ENCODE results near the gene ABCC4. TPM values are rescaled to one million over a fixed set of nuclear protein-coding genes. Genes with fewer than 3 reads are reported as not detected.

The ABCC4 gene
- total and polyA plus RNA-seq, 2 of the 13 experiments (the other 11 are each of a cell fraction or from before 2014, with no cell fraction given), result 4.2 to 11.3 TPM

DNA sequence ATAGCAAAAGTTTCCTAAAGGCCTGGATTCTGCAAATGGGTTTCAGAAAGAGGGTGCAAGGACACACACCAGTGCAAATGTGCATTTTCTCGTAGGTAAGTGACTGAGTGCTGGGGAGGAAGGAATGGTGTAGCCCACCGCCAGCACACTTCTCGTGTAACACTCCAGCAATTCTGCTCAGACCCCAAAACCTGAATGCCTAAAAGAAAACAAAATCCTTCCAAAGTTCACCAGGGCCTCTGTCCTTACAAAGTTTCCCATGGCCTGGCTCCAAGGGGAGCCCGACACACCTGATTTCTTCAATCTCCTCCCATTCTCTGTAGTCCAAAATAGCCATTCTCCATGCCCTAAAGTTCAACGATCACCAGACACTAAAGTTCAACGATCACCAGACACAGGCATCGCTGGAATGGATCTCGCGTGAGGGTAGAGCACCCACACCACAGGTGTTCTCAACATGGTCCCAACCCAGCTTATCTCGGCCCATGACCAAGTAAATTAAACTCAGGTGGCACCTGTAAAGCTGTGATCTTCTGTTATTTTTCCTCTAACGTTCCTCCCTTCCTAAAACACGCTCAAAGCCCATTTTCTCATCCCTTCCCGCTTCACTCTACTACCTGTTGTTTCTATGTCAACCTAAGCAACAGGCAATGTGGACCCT lies 46.0 kb downstream of the ABCC4 start:
- no peaks in the 10 kb centered on the region for H3K36me3 ChIP-seq (replicated peaks in 1 of 2; ENCODE audit: control insufficient read depth in 1 of 2, insufficient read depth in 2 of 2, low read length in 2 of 2)
- WGBS (ENCODE audit: low lambda C conversion rate), result 90% methylated on average over 13 of the region's 13 CpGs
- ChIA-PET CTCF (ENCODE audit: low intra/inter-chr PET ratio, low total read pairs) (no interaction called here), POLR2A (no interaction called here)
- ATAC-seq, result no peak
- H3K9me3 ChIP-seq (ENCODE audit: low read length), result no peaks in the 10 kb centered on the region
- no peaks in the 10 kb centered on the region for H4K20me1 ChIP-seq (ENCODE audit: insufficient read depth, low read length)
- TF ChIP-seq, protein P1, sequence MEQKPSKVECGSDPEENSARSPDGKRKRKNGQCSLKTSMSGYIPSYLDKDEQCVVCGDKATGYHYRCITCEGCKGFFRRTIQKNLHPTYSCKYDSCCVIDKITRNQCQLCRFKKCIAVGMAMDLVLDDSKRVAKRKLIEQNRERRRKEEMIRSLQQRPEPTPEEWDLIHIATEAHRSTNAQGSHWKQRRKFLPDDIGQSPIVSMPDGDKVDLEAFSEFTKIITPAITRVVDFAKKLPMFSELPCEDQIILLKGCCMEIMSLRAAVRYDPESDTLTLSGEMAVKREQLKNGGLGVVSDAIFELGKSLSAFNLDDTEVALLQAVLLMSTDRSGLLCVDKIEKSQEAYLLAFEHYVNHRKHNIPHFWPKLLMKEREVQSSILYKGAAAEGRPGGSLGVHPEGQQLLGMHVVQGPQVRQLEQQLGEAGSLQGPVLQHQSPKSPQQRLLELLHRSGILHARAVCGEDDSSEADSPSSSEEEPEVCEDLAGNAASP (CRISPR knock-in tag; IDR thresholded peaks at IDR 0.05; ENCODE audit: borderline replicate concordance), result no peak
- TF ChIP-seq ZBTB38 (CRISPR knock-in tag; IDR thresholded peaks at IDR 0.05) (0 out of 2 replicates have a peak, but pooled peaks have one; percentile 37), HNF4A (CRISPR knock-in tag; IDR thresholded peaks at IDR 0.05) (peak; percentile 43), HDAC2 (CRISPR knock-in tag; IDR thresholded peaks at IDR 0.05) (no peak), ZBTB1 (CRISPR knock-in tag; IDR thresholded peaks at IDR 0.05; ENCODE audit: borderline replicate concordance) (no peak)
- TF ChIP-seq, protein P2, sequence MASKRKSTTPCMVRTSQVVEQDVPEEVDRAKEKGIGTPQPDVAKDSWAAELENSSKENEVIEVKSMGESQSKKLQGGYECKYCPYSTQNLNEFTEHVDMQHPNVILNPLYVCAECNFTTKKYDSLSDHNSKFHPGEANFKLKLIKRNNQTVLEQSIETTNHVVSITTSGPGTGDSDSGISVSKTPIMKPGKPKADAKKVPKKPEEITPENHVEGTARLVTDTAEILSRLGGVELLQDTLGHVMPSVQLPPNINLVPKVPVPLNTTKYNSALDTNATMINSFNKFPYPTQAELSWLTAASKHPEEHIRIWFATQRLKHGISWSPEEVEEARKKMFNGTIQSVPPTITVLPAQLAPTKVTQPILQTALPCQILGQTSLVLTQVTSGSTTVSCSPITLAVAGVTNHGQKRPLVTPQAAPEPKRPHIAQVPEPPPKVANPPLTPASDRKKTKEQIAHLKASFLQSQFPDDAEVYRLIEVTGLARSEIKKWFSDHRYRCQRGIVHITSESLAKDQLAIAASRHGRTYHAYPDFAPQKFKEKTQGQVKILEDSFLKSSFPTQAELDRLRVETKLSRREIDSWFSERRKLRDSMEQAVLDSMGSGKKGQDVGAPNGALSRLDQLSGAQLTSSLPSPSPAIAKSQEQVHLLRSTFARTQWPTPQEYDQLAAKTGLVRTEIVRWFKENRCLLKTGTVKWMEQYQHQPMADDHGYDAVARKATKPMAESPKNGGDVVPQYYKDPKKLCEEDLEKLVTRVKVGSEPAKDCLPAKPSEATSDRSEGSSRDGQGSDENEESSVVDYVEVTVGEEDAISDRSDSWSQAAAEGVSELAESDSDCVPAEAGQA (IDR thresholded peaks at IDR 0.05; ENCODE audit: low read depth), result no peak
- TF ChIP-seq, protein P2 (CRISPR knock-in tag; IDR thresholded peaks at IDR 0.05; ENCODE audit: borderline replicate concordance), result no peak
- no peak overlapping the region for H2AFZ ChIP-seq (ENCODE audit: low read length)
- H3K9ac ChIP-seq (ENCODE audit: insufficient read depth, low read depth, low read length), result no peak overlapping the region
- intact Hi-C loops (cut with micrococcal nuclease; ENCODE audit: unreplicated experiment), result loop anchor here (5.0 kb wide), 1 partner anchor 42 kb away; no protein-coding TSS in a partner anchor
- no TSS peak for BruUV-seq (replicated peaks)
- H3K27ac ChIP-seq (ENCODE audit: extremely low read length, insufficient read depth, low read length), result no peak overlapping the region
- in situ Hi-C loops (cut with HindIII; ENCODE audit: extremely low pct_ligation_motif_present, low pct_unique_long_range_greater_than_20kb), result no loop called here
- H3K27me3 ChIP-seq (ENCODE audit: control insufficient read depth in 1 of 2, insufficient read depth in 2 of 2, low read length in 2 of 2), result no peaks in the 10 kb centered on the region
- H3K4me1 ChIP-seq (ENCODE audit: insufficient read depth, low read length), result peaks cover 67% of the 10 kb centered on the region
- peak overlapping the region; percentile 14; the same call in 1 of the 2 replicates for H3K4me2 ChIP-seq (ENCODE audit: low read depth, low read length)
- no peaks in the 10 kb centered on the region for H3K79me2 ChIP-seq (ENCODE audit: insufficient read depth, low read length)
- FAIRE-seq, result no peak
- DNase-seq (ENCODE audit: low spot score), result no peak
- H3K4me3 ChIP-seq (replicated peaks in 1 of 3; ENCODE audit: insufficient read depth in 1 of 3, low read depth in 2 of 3, low read length in 3 of 3), result no peak overlapping the region

Measured in HepG2 (cell line).